Measurements from ENCODE around the gene NIPAL1.

- TF ChIP-seq POLR2A (IDR thresholded peaks at IDR 0.05) = no peak
- TF ChIP-seq, protein P1, sequence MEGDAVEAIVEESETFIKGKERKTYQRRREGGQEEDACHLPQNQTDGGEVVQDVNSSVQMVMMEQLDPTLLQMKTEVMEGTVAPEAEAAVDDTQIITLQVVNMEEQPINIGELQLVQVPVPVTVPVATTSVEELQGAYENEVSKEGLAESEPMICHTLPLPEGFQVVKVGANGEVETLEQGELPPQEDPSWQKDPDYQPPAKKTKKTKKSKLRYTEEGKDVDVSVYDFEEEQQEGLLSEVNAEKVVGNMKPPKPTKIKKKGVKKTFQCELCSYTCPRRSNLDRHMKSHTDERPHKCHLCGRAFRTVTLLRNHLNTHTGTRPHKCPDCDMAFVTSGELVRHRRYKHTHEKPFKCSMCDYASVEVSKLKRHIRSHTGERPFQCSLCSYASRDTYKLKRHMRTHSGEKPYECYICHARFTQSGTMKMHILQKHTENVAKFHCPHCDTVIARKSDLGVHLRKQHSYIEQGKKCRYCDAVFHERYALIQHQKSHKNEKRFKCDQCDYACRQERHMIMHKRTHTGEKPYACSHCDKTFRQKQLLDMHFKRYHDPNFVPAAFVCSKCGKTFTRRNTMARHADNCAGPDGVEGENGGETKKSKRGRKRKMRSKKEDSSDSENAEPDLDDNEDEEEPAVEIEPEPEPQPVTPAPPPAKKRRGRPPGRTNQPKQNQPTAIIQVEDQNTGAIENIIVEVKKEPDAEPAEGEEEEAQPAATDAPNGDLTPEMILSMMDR (IDR thresholded peaks at IDR 0.05) = no peak
Observed at GRCh38 chr4:48071191-48071590, 54.6 kb downstream of the NIPAL1 start.

All from lower leg skin (tissue), 3 donors.